ENCODE measurements around the gene CTNS. TPM values are rescaled to one million over a fixed set of nuclear protein-coding genes. Genes with fewer than 3 reads are reported as not detected.
A peak's percentile ranks its signal among the peaks of the same experiment; 100 is the strongest.

The CTNS gene
- total RNA-seq, 1 experiment from 2014 or later = 21.1 TPM

DNA sequence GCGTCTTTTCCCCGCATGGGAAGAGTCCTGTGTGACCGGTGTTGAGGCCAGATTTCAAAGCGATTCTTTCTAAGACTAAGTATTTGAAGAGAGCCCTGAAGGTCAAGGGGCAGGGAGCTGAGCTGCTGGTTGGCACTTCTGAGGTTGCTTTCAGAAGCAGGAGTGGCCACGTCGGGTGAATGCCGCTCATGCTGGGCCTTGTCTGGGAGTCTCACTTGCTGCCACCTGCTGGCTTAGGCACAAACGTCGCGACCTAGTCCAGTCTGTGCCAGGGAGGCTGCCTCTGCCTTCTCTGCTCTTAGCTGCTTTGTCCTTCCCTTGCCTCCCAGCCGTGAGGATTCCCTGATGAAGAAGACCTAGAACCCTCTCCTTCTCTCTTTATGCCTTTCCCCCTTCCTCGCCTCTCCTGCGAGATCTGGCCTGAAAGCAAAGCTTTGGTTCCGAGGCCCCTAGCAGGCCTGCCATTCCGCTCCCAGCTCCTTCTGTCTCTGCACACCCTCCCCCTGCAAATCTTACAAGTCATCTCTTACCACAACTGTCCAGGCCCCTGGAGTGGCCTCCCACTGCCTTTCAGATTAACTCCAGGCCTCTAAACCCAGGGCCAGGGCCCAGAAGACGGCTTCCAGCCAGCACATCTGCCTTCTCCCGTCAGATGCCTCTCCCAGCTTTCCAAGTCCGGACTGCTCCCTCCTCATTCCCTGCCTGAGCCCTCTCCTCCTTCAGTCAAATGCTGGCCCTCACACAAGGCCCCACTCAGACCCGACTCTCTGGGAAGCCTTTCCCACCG is 11.4 kb downstream of the CTNS start:
- Histone ChIP-seq H3K4me1 (ENCODE audit: low read length) (peaks cover 24% of the 10 kb centered on the region), H3K4me3 (ENCODE audit: low read length) (no peak overlapping the region), H3K9me3 (ENCODE audit: low read length) (no peaks in the 10 kb centered on the region), H3K4me2 (ENCODE audit: low read depth, low read length, poor library complexity, severe bottlenecking) (no peak overlapping the region), H3K36me3 (ENCODE audit: insufficient read depth, low read length) (peaks cover 6% of the 10 kb centered on the region; the same call in 1 of the 2 replicates), H3K27me3 (ENCODE audit: low read length) (no peaks in the 10 kb centered on the region), H3K9me2 (replicated peaks; ENCODE audit: insufficient read depth, low read length) (no peaks in the 10 kb centered on the region), H3K79me2 (ENCODE audit: low read length) (no peaks in the 10 kb centered on the region), H2AFZ (ENCODE audit: low read length) (no peak overlapping the region), H4K20me1 (ENCODE audit: insufficient read depth, low read depth, low read length) (no peaks in the 10 kb centered on the region), H3K27ac (ENCODE audit: low read length) (peak overlapping the region; percentile 90; the same call in 1 of the 2 replicates), H3K9ac (ENCODE audit: low read length) (no peak overlapping the region)
- DNase-seq = peak; percentile 80

- Histone ChIP-seq H3K36me3 (ENCODE audit: insufficient read depth, low read length) (no peaks in the 10 kb centered on the region), H3K79me2 (ENCODE audit: low read length) (no peaks in the 10 kb centered on the region), H3K27ac (ENCODE audit: low read length) (no peak overlapping the region), H3K4me2 (ENCODE audit: low read depth, low read length, poor library complexity, severe bottlenecking) (no peak overlapping the region), H2AFZ (ENCODE audit: low read length) (no peak overlapping the region), H4K20me1 (ENCODE audit: insufficient read depth, low read depth, low read length) (no peaks in the 10 kb centered on the region), H3K9me3 (ENCODE audit: low read length) (no peaks in the 10 kb centered on the region), H3K4me1 (ENCODE audit: low read length) (no peaks in the 10 kb centered on the region), H3K4me3 (ENCODE audit: low read length) (no peak overlapping the region), H3K9ac (ENCODE audit: low read length) (no peak overlapping the region), H3K9me2 (replicated peaks; ENCODE audit: insufficient read depth, low read length) (no peaks in the 10 kb centered on the region), H3K27me3 (ENCODE audit: low read length) (no peaks in the 10 kb centered on the region)
- no peak for DNase-seq
These were observed 19.2 kb downstream of the CTNS start for GRCh38 chr17:3655766-3656165.

GRCh38 chr17:3656353-3656752 is 19.8 kb downstream of the CTNS start:
- Histone ChIP-seq H3K9ac (ENCODE audit: low read length) (no peak overlapping the region), H3K27ac (ENCODE audit: low read length) (no peak overlapping the region), H3K4me3 (ENCODE audit: low read length) (no peak overlapping the region), H3K9me3 (ENCODE audit: low read length) (no peaks in the 10 kb centered on the region), H3K4me1 (ENCODE audit: low read length) (no peaks in the 10 kb centered on the region), H4K20me1 (ENCODE audit: insufficient read depth, low read depth, low read length) (no peaks in the 10 kb centered on the region), H3K27me3 (ENCODE audit: low read length) (no peaks in the 10 kb centered on the region), H3K79me2 (ENCODE audit: low read length) (no peaks in the 10 kb centered on the region), H3K36me3 (ENCODE audit: insufficient read depth, low read length) (no peaks in the 10 kb centered on the region), H3K4me2 (ENCODE audit: low read depth, low read length, poor library complexity, severe bottlenecking) (no peak overlapping the region), H3K9me2 (replicated peaks; ENCODE audit: insufficient read depth, low read length) (no peaks in the 10 kb centered on the region), H2AFZ (ENCODE audit: low read length) (no peak overlapping the region)
- DNase-seq = no peak

DNA sequence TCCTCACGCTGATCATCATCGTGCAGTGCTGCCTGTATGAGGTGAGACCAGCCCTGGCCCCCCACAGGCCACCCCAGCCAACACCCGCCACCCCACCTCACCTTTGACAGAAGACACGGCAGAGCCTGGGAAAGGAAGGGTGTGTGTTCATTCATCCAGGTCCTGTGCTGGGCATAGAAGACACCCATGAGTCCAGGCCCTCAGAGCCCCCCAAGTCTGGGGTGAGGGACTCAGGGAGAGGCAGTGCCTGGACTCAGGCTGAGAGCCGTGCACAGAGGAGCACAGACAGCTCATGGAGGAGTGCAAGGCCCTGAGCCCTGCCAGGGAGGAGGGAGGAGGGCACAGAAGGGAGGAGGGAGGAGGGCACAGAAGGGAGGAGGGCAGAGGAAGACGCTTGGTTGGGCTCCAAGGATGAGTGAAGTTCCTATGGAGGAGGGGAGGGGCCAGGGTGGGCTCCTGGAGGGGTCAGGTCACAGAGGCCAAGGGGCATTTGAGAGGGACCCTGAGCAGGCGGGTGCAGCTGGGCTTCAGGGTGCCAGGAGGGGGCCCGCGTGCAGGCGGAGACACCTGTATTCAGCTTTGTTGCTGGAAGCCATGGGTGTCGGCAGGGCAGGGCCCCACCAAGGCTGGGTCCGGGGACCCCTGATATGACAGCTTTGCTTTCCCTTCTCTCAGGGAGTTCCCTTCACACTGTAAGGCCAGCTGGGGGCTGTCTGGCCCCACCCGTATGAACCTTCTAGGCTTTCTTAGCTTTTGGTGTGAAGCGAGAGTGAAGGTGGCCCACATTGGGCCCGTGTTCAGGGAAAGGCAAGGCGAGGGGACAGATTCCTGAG is 20.4 kb downstream of the CTNS start:
- H3K79me2 ChIP-seq (ENCODE audit: low read length) = no peaks in the 10 kb centered on the region
- no peak overlapping the region for H3K9ac ChIP-seq (ENCODE audit: low read length)
- H2AFZ ChIP-seq (ENCODE audit: low read length) = no peak overlapping the region
- H3K9me2 ChIP-seq (replicated peaks; ENCODE audit: insufficient read depth, low read length) = no peaks in the 10 kb centered on the region
- H3K4me3 ChIP-seq (ENCODE audit: low read length) = no peak overlapping the region
- no peak for DNase-seq
- H3K4me1 ChIP-seq (ENCODE audit: low read length) = no peaks in the 10 kb centered on the region
- no peak overlapping the region for H3K27ac ChIP-seq (ENCODE audit: low read length)
- H3K9me3 ChIP-seq (ENCODE audit: low read length) = no peaks in the 10 kb centered on the region
- no peaks in the 10 kb centered on the region for H4K20me1 ChIP-seq (ENCODE audit: insufficient read depth, low read depth, low read length)
- no peak overlapping the region for H3K4me2 ChIP-seq (ENCODE audit: low read depth, low read length, poor library complexity, severe bottlenecking)
- no peaks in the 10 kb centered on the region for H3K36me3 ChIP-seq (ENCODE audit: insufficient read depth, low read length)
- H3K27me3 ChIP-seq (ENCODE audit: low read length) = no peaks in the 10 kb centered on the region

GRCh38 chr17:3657588-3657869 is 21.0 kb downstream of the CTNS start:
- H3K9me2 ChIP-seq (replicated peaks; ENCODE audit: insufficient read depth, low read length) = no peaks in the 10 kb centered on the region
- H3K4me3 ChIP-seq (ENCODE audit: low read length) = no peak overlapping the region
- no peaks in the 10 kb centered on the region for H3K36me3 ChIP-seq (ENCODE audit: insufficient read depth, low read length)
- DNase-seq = no peak
- H3K4me1 ChIP-seq (ENCODE audit: low read length) = no peaks in the 10 kb centered on the region
- H3K9ac ChIP-seq (ENCODE audit: low read length) = no peak overlapping the region
- no peaks in the 10 kb centered on the region for H3K9me3 ChIP-seq (ENCODE audit: low read length)
- H3K4me2 ChIP-seq (ENCODE audit: low read depth, low read length, poor library complexity, severe bottlenecking) = no peak overlapping the region
- H3K79me2 ChIP-seq (ENCODE audit: low read length) = no peaks in the 10 kb centered on the region
- no peaks in the 10 kb centered on the region for H3K27me3 ChIP-seq (ENCODE audit: low read length)
- H3K27ac ChIP-seq (ENCODE audit: low read length) = no peak overlapping the region
- H4K20me1 ChIP-seq (ENCODE audit: insufficient read depth, low read depth, low read length) = no peaks in the 10 kb centered on the region
- H2AFZ ChIP-seq (ENCODE audit: low read length) = no peak overlapping the region

- DNase-seq = no peak
- Histone ChIP-seq H3K9me3 (ENCODE audit: low read length) (no peaks in the 10 kb centered on the region), H3K4me2 (ENCODE audit: low read depth, low read length, poor library complexity, severe bottlenecking) (no peak overlapping the region), H4K20me1 (ENCODE audit: insufficient read depth, low read depth, low read length) (no peaks in the 10 kb centered on the region), H3K36me3 (ENCODE audit: insufficient read depth, low read length) (no peaks in the 10 kb centered on the region), H2AFZ (ENCODE audit: low read length) (no peak overlapping the region), H3K9ac (ENCODE audit: low read length) (no peak overlapping the region), H3K4me3 (ENCODE audit: low read length) (no peak overlapping the region), H3K79me2 (ENCODE audit: low read length) (no peaks in the 10 kb centered on the region), H3K27me3 (ENCODE audit: low read length) (no peaks in the 10 kb centered on the region), H3K9me2 (replicated peaks; ENCODE audit: insufficient read depth, low read length) (no peaks in the 10 kb centered on the region), H3K4me1 (ENCODE audit: low read length) (no peaks in the 10 kb centered on the region), H3K27ac (ENCODE audit: low read length) (no peak overlapping the region)
These were observed 21.6 kb downstream of the CTNS start for GRCh38 chr17:3657874-3658783.

DNA sequence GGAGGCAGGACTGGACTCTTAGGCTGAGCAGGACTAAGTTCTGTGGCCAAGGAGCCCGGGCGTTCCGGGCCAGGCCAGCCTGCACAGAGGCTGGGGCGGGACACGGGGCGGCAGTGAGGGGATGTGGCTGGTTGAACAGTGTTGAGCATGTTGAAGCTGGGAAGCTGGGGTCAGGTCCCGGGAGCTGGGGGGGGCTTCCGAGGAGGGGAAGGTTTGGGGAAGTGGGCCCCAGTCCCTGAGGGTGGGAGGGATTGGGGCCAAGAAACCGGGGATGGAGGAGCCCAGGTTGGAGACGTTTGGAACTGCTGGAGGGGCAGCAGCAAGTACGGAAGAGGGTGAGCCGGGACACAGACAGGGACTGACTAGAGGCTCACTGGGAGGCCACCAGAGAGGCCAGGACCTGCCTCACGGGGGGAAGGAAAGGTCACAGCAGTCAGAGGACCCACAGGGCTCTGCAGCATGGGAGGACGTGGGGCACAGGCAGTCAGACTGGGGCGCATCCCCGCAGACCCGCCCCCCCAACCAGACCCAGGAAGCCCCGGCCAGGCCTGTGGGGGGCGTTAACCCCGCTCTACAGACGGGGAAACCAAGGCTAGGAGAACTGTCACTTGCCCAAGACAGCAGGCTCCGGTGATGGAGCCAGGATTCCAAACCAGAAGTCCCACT is 22.4 kb downstream of the CTNS start:
- no peak for DNase-seq
- Histone ChIP-seq H3K9me2 (replicated peaks; ENCODE audit: insufficient read depth, low read length) (no peaks in the 10 kb centered on the region), H3K4me3 (ENCODE audit: low read length) (no peak overlapping the region), H4K20me1 (ENCODE audit: insufficient read depth, low read depth, low read length) (no peaks in the 10 kb centered on the region), H3K9me3 (ENCODE audit: low read length) (no peaks in the 10 kb centered on the region), H2AFZ (ENCODE audit: low read length) (no peak overlapping the region), H3K79me2 (ENCODE audit: low read length) (no peaks in the 10 kb centered on the region), H3K4me2 (ENCODE audit: low read depth, low read length, poor library complexity, severe bottlenecking) (no peak overlapping the region), H3K36me3 (ENCODE audit: insufficient read depth, low read length) (no peaks in the 10 kb centered on the region), H3K27me3 (ENCODE audit: low read length) (no peaks in the 10 kb centered on the region), H3K4me1 (ENCODE audit: low read length) (no peaks in the 10 kb centered on the region), H3K9ac (ENCODE audit: low read length) (no peak overlapping the region), H3K27ac (ENCODE audit: low read length) (no peak overlapping the region)

Data from Karpas-422 (cell line).